Measurements from ENCODE around the gene GSG1L.

GSG1L gene

DNA sequence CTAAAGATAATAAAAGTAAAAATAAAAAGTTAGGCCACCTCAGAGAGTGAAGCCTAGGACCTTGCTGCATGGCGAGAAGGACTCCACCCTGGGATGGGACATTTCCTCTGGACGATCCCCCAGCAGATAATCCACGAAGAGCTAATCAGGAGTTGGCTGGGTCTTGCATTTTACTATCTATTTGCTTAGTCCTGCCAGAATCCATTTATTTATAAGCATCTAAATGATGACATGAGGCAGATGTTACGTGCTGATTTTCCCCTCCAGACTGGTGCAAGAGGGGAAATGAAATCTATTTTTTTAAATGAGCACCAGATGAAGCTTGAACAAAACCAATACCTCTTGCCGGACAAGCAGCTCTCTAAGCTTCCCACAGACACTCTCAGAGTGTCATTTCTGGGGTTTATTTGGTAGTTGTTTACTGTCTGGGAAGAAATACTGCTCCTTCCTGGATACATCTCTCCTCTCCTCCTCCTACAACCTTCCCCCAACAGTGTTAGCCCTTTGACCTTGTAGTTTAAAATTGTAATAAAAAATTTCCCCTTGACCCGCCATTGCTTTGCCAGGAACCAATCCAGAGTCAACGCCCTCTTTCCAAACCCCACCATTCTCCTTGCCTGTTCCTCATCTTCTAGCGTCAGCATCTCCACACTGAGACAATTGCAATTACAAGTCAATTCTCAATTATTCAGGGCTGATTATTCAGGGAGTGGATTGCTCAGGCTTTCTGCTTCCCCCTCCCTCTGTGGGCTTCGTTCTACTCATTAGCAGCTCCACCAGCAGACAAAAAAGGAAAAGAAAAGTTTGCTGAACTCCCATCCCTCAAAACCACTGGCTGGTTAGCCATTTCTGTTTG lies 63.0 kb downstream of the GSG1L start:
- TF ChIP-seq TEAD4 (IDR thresholded peaks at IDR 0.05) (no peak), CEBPB (IDR thresholded peaks at IDR 0.05) (no peak), CREB1 (IDR thresholded peaks at IDR 0.05; ENCODE audit: low read depth) (no peak), NFIC (IDR thresholded peaks at IDR 0.05) (no peak), EGR1 (IDR thresholded peaks at IDR 0.05) (no peak), YY1 (IDR thresholded peaks at IDR 0.05; ENCODE audit: low read depth) (no peak), RAD21 (IDR thresholded peaks at IDR 0.05; ENCODE audit: low read depth) (no peak), TAF1 (IDR thresholded peaks at IDR 0.05; ENCODE audit: low read depth) (no peak), EP300 (IDR thresholded peaks at IDR 0.05; ENCODE audit: borderline replicate concordance) (no peak), TCF12 (IDR thresholded peaks at IDR 0.05; ENCODE audit: low read depth) (no peak), FOXM1 (IDR thresholded peaks at IDR 0.05; ENCODE audit: borderline replicate concordance, low read depth) (no peak), ZBTB7A (IDR thresholded peaks at IDR 0.05; ENCODE audit: low read depth) (no peak)
- TF ChIP-seq, protein P1, sequence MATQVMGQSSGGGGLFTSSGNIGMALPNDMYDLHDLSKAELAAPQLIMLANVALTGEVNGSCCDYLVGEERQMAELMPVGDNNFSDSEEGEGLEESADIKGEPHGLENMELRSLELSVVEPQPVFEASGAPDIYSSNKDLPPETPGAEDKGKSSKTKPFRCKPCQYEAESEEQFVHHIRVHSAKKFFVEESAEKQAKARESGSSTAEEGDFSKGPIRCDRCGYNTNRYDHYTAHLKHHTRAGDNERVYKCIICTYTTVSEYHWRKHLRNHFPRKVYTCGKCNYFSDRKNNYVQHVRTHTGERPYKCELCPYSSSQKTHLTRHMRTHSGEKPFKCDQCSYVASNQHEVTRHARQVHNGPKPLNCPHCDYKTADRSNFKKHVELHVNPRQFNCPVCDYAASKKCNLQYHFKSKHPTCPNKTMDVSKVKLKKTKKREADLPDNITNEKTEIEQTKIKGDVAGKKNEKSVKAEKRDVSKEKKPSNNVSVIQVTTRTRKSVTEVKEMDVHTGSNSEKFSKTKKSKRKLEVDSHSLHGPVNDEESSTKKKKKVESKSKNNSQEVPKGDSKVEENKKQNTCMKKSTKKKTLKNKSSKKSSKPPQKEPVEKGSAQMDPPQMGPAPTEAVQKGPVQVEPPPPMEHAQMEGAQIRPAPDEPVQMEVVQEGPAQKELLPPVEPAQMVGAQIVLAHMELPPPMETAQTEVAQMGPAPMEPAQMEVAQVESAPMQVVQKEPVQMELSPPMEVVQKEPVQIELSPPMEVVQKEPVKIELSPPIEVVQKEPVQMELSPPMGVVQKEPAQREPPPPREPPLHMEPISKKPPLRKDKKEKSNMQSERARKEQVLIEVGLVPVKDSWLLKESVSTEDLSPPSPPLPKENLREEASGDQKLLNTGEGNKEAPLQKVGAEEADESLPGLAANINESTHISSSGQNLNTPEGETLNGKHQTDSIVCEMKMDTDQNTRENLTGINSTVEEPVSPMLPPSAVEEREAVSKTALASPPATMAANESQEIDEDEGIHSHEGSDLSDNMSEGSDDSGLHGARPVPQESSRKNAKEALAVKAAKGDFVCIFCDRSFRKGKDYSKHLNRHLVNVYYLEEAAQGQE (IDR thresholded peaks at IDR 0.05; ENCODE audit: low read depth), result no peak
- TF ChIP-seq, protein P2, sequence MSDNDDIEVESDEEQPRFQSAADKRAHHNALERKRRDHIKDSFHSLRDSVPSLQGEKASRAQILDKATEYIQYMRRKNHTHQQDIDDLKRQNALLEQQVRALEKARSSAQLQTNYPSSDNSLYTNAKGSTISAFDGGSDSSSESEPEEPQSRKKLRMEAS (IDR thresholded peaks at IDR 0.05), result no peak
- TF ChIP-seq, protein P3, sequence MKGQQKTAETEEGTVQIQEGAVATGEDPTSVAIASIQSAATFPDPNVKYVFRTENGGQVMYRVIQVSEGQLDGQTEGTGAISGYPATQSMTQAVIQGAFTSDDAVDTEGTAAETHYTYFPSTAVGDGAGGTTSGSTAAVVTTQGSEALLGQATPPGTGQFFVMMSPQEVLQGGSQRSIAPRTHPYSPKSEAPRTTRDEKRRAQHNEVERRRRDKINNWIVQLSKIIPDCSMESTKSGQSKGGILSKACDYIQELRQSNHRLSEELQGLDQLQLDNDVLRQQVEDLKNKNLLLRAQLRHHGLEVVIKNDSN (IDR thresholded peaks at IDR 0.05), result no peak

DNA sequence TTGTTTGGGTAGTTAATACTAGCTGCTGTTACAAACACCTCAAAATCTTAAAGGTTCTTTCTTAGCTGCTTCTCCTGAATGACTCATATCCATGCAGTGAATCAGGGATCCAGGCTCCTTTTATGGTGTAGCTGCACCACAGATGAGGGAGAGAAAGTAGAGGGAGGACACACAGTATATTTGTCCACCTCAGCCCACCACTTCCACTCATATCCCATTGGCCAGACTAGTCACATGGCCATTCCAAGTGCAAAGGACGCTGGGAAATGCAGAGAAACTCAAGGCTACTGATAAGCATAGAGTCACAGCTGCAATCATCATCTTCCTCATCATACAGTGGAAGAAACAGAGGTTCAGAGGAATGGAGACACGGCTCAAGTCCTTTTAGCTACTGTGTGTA lies 63.8 kb downstream of the GSG1L start:
- TF ChIP-seq, protein P3 (IDR thresholded peaks at IDR 0.05), result peak; percentile 73
- TF ChIP-seq TAF1 (IDR thresholded peaks at IDR 0.05; ENCODE audit: low read depth), result no peak

DNA sequence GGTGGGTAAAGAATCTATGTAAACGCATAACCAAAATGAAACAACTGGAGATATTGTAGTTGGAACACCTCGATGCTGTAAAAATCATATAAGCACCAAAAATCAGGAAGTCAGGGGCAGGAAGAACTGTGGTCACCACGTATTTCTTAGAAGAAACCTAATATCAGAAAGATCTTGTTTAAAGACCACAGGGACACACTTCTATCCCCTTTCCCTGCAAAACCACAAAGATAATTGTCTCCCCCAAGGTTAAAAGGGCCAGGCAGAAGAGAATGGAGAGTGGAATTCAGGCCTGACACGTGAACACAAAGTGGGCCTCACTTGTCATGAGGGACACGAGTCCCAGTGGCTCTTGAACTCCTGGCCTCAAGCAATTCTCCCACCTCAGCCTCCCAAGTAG lies 68.1 kb downstream of the GSG1L start:
- TF ChIP-seq EGR1 (IDR thresholded peaks at IDR 0.05) (no peak), EP300 (IDR thresholded peaks at IDR 0.05; ENCODE audit: borderline replicate concordance) (no peak), CEBPB (IDR thresholded peaks at IDR 0.05) (no peak), ZBTB7A (IDR thresholded peaks at IDR 0.05; ENCODE audit: low read depth) (no peak), TAF1 (IDR thresholded peaks at IDR 0.05; ENCODE audit: low read depth) (no peak), FOXM1 (IDR thresholded peaks at IDR 0.05; ENCODE audit: borderline replicate concordance, low read depth) (no peak), CREB1 (IDR thresholded peaks at IDR 0.05; ENCODE audit: low read depth) (no peak), TEAD4 (IDR thresholded peaks at IDR 0.05) (no peak), RAD21 (IDR thresholded peaks at IDR 0.05; ENCODE audit: low read depth) (no peak), NFIC (IDR thresholded peaks at IDR 0.05) (no peak), YY1 (IDR thresholded peaks at IDR 0.05; ENCODE audit: low read depth) (no peak), TCF12 (IDR thresholded peaks at IDR 0.05; ENCODE audit: low read depth) (no peak)
- TF ChIP-seq, protein P3 (IDR thresholded peaks at IDR 0.05), result no peak
- TF ChIP-seq, protein P2 (IDR thresholded peaks at IDR 0.05), result no peak
- TF ChIP-seq, protein P1 (IDR thresholded peaks at IDR 0.05; ENCODE audit: low read depth), result no peak

DNA sequence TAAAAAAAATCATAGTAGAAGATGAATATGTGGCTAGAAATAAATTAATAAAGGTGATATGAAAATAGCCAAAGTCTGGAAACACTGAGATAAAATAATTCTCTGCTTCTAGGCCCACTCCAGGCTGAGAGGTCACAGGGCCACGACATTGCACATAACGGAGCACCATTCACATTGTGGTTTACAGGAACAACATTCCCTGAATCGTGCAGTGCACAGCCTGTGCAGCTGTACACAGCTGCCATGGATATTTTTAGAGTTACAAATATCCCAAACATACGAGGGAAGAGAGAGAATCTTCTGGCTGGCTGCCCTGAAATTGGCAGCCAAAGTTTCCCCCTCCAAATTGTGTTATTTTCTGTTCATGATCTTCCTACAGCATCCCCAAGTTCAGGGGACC lies 68.8 kb downstream of the GSG1L start:
- TF ChIP-seq, protein P1 (IDR thresholded peaks at IDR 0.05; ENCODE audit: low read depth), result no peak
- no peak for TF ChIP-seq CEBPB (IDR thresholded peaks at IDR 0.05)
- TF ChIP-seq TCF12 (IDR thresholded peaks at IDR 0.05; ENCODE audit: low read depth), result no peak
- TF ChIP-seq, protein P3 (IDR thresholded peaks at IDR 0.05), result no peak
- TF ChIP-seq YY1 (IDR thresholded peaks at IDR 0.05; ENCODE audit: low read depth), result no peak
- TF ChIP-seq RAD21 (IDR thresholded peaks at IDR 0.05; ENCODE audit: low read depth), result no peak
- TF ChIP-seq CREB1 (IDR thresholded peaks at IDR 0.05; ENCODE audit: low read depth), result no peak
- TF ChIP-seq EP300 (IDR thresholded peaks at IDR 0.05; ENCODE audit: borderline replicate concordance), result no peak
- no peak for TF ChIP-seq FOXM1 (IDR thresholded peaks at IDR 0.05; ENCODE audit: borderline replicate concordance, low read depth)
- TF ChIP-seq, protein P2 (IDR thresholded peaks at IDR 0.05), result no peak
- no peak for TF ChIP-seq TEAD4 (IDR thresholded peaks at IDR 0.05)
- TF ChIP-seq EGR1 (IDR thresholded peaks at IDR 0.05), result no peak
- no peak for TF ChIP-seq NFIC (IDR thresholded peaks at IDR 0.05)
- TF ChIP-seq TAF1 (IDR thresholded peaks at IDR 0.05; ENCODE audit: low read depth), result no peak
